Neuron (in vitro differentiated cells): Measurements from ENCODE around the gene GMPPA.

Source experiments
- H2AFZ ChIP-seq: one replicate; pipeline ENCODE4 v1.6.1; 2013; ENCODE audit warnings: low read depth, mild to moderate bottlenecking, inconsistent platforms, low read length, moderate library complexity
- H3K27me3 ChIP-seq: one replicate; pipeline ENCODE4 v1.6.1; 2013; ENCODE audit warnings: low read length; ENCODE audit not compliant: insufficient read depth
- H3K36me3 ChIP-seq: one replicate; pipeline ENCODE4 v1.6.1; 2013; ENCODE audit warnings: low read length; ENCODE audit not compliant: insufficient read depth
- H3K4me1 ChIP-seq: one replicate; pipeline ENCODE4 v1.6.1; 2013; ENCODE audit warnings: low read length; ENCODE audit not compliant: insufficient read depth
- H3K4me3 ChIP-seq: 2 replicates; pipeline ENCODE4 v1.5.1; 2013; ENCODE audit warnings: mild to moderate bottlenecking, low read length, moderate library complexity
- H3K9me3 ChIP-seq: one replicate; pipeline ENCODE4 v1.6.1; 2013; ENCODE audit warnings: low read length

Gene GMPPA

GRCh38 chr2:219473511-219473910 lies 25.2 kb upstream of the GMPPA start:
- Histone ChIP-seq H3K27me3 (no peaks in the 10 kb centered on the region), H2AFZ (no peak overlapping the region), H3K9me3 (no peaks in the 10 kb centered on the region), H3K4me3 (no peak overlapping the region), H3K36me3 (no peaks in the 10 kb centered on the region), H3K4me1 (peaks cover 13% of the 10 kb centered on the region)

- Histone ChIP-seq H3K27me3 (no peaks in the 10 kb centered on the region), H3K4me3 (no peak overlapping the region), H2AFZ (no peak overlapping the region), H3K36me3 (no peaks in the 10 kb centered on the region), H3K4me1 (peaks cover 13% of the 10 kb centered on the region), H3K9me3 (no peaks in the 10 kb centered on the region)
These were observed 24.2 kb upstream of the GMPPA start for GRCh38 chr2:219474285-219475060.

- H3K4me3 ChIP-seq, result no peak overlapping the region
- no peaks in the 10 kb centered on the region for H3K9me3 ChIP-seq
- H2AFZ ChIP-seq, result no peak overlapping the region
- H3K4me1 ChIP-seq, result peaks cover 13% of the 10 kb centered on the region
- no peaks in the 10 kb centered on the region for H3K36me3 ChIP-seq
- no peaks in the 10 kb centered on the region for H3K27me3 ChIP-seq
These were observed 23.4 kb upstream of the GMPPA start for GRCh38 chr2:219475278-219475677.

GRCh38 chr2:219475697-219476651 lies 22.7 kb upstream of the GMPPA start:
- H3K36me3 ChIP-seq, result no peaks in the 10 kb centered on the region
- peak overlapping the region; percentile 43 for H3K4me3 ChIP-seq
- H3K27me3 ChIP-seq, result no peaks in the 10 kb centered on the region

GRCh38 chr2:219476652-219477151 lies 22.0 kb upstream of the GMPPA start:
- Histone ChIP-seq H3K9me3 (no peaks in the 10 kb centered on the region), H3K4me3 (peak overlapping the region; percentile 43), H2AFZ (peak overlapping the region; percentile 58), H3K27me3 (peaks cover under 1% of the 10 kb centered on the region), H3K4me1 (peaks cover 13% of the 10 kb centered on the region), H3K36me3 (no peaks in the 10 kb centered on the region)

More at GRCh38 chr2:219475697-219476651, 22.7 kb upstream of the GMPPA start:
- Histone ChIP-seq H3K4me1 (peaks cover 13% of the 10 kb centered on the region), H3K9me3 (no peaks in the 10 kb centered on the region), H2AFZ (peak overlapping the region; percentile 58)

GRCh38 chr2:219477179-219477578 lies 21.5 kb upstream of the GMPPA start:
- Histone ChIP-seq H3K36me3 (no peaks in the 10 kb centered on the region), H3K9me3 (no peaks in the 10 kb centered on the region), H3K27me3 (peaks cover 6% of the 10 kb centered on the region), H3K4me1 (peaks cover 13% of the 10 kb centered on the region), H2AFZ (no peak overlapping the region), H3K4me3 (no peak overlapping the region)

- H3K9me3 ChIP-seq, result no peaks in the 10 kb centered on the region
- H2AFZ ChIP-seq, result no peak overlapping the region
- peaks cover 12% of the 10 kb centered on the region for H3K27me3 ChIP-seq
- no peaks in the 10 kb centered on the region for H3K36me3 ChIP-seq
- H3K4me3 ChIP-seq, result no peak overlapping the region
- H3K4me1 ChIP-seq, result peaks cover 13% of the 10 kb centered on the region
These were observed 20.9 kb upstream of the GMPPA start for GRCh38 chr2:219477815-219478214.

GRCh38 chr2:219478916-219479315 lies 19.8 kb upstream of the GMPPA start:
- no peaks in the 10 kb centered on the region for H3K9me3 ChIP-seq
- H2AFZ ChIP-seq, result no peak overlapping the region
- no peak overlapping the region for H3K4me3 ChIP-seq
- peaks cover 14% of the 10 kb centered on the region for H3K4me1 ChIP-seq
- H3K36me3 ChIP-seq, result no peaks in the 10 kb centered on the region
- H3K27me3 ChIP-seq, result peaks cover 18% of the 10 kb centered on the region

- no peak overlapping the region for H3K4me3 ChIP-seq
- H3K4me1 ChIP-seq, result peaks cover 20% of the 10 kb centered on the region
- no peak overlapping the region for H2AFZ ChIP-seq
- peaks cover 28% of the 10 kb centered on the region for H3K27me3 ChIP-seq
- H3K36me3 ChIP-seq, result no peaks in the 10 kb centered on the region
- no peaks in the 10 kb centered on the region for H3K9me3 ChIP-seq
These were observed 18.7 kb upstream of the GMPPA start for GRCh38 chr2:219480004-219480403.

GRCh38 chr2:219482674-219483405 lies 15.9 kb upstream of the GMPPA start:
- H3K27me3 ChIP-seq, result peaks cover 52% of the 10 kb centered on the region
- H2AFZ ChIP-seq, result no peak overlapping the region
- no peaks in the 10 kb centered on the region for H3K36me3 ChIP-seq
- no peaks in the 10 kb centered on the region for H3K9me3 ChIP-seq
- no peak overlapping the region for H3K4me3 ChIP-seq
- H3K4me1 ChIP-seq, result peaks cover 17% of the 10 kb centered on the region

GRCh38 chr2:219483451-219484342 lies 15.0 kb upstream of the GMPPA start:
- Histone ChIP-seq H3K4me1 (peaks cover 17% of the 10 kb centered on the region), H2AFZ (peak overlapping the region; percentile 24), H3K4me3 (no peak overlapping the region), H3K9me3 (no peaks in the 10 kb centered on the region), H3K36me3 (no peaks in the 10 kb centered on the region), H3K27me3 (peaks cover 61% of the 10 kb centered on the region)
